Left lung (tissue), 10 donors: ENCODE measurements around the gene DIPK1A. TPM values are rescaled to one million over a fixed set of nuclear protein-coding genes. Genes with fewer than 3 reads are reported as not detected.

Experiments
- ATAC-seq: fragments of 200-7000 bp; cut with Tn5 transposase; one replicate; pipeline ENCODE4 v1.9.1; 2020; ENCODE audit warnings: moderate library complexity
- DNase-seq, 4 donors: peaks; one replicate each; pipeline ENCODE4 v3.0.0-alpha.2; 2013 to 2020
- H3K27ac ChIP-seq, 2 donors: fragments of 200-600 bp; sonication (generic) in 1 of 2; one replicate each; pipeline versions ENCODE4 v1.5.0 to v1.8.0; 2020 to 2021
- H3K27me3 ChIP-seq, 2 donors: fragments of 200-600 bp; sonication (generic) in 1 of 2; one replicate each; pipeline versions ENCODE4 v1.5.0 to v1.8.0; 2020 to 2021
- H3K36me3 ChIP-seq, 2 donors: fragments of 200-600 bp; sonication (generic) in 1 of 2; one replicate each; pipeline versions ENCODE4 v1.5.0 to v1.8.0; 2020 to 2021
- H3K4me1 ChIP-seq, 2 donors: fragments of 200-600 bp; one replicate each; pipeline ENCODE4 v1.8.0; 2021
- H3K4me3 ChIP-seq, 2 donors: fragments of 200-600 bp; sonication (generic) in 1 of 2; one replicate each; pipeline versions ENCODE4 v1.5.0 to v1.8.0; 2020 to 2021; ENCODE audit warnings: mild to moderate bottlenecking in 1 of 2
- H3K9me3 ChIP-seq, 2 donors: fragments of 200-600 bp; sonication (generic) in 1 of 2; one replicate each; pipeline versions ENCODE4 v1.5.0 to v1.8.0; 2020 to 2021
- CTCF ChIP-seq, 2 donors: fragments of 200-600 bp; sonication (generic) in 1 of 2; IDR thresholded peaks; one replicate each; pipeline versions ENCODE4 v1.5.0 to v1.8.0; 2021; ENCODE audit warnings: antibody characterized with exemption in 2 of 2
- intact Hi-C, 2 donors: fragments of 100-400 bp; cut with DNase I; formaldehyde crosslinking; loops; one replicate each; pipeline versions ENCODE4 v1.11.2 to v1.14.2; 2022
- polyA plus RNA-seq, 6 donors: library from polyadenylated mRNA; unstranded; fragments of 120-200 nt; gene quantifications; one replicate each; pipeline ENCODE4 v1.2.1, GENCODE V29; 2013; ENCODE audit not compliant: insufficient read length in 6 of 6
- total RNA-seq, 2 donors: library from RNA; stranded (reverse); fragmentation: NEBNext Ultra II Directional; extraction: Animal tissue kit (Norgen Biotek cat#: 25700); gene quantifications; one replicate each; pipeline ENCODE4 v1.2.1, GENCODE V29; 2021
- donor health status: DM: no; HTN: yes; CAD: no.
- donor health status: DM: no; HTN: no; CAD: no.

DIPK1A gene
- total and polyA plus RNA-seq, 8 donors: 6.8 to 14.8 (median 10.2) TPM

GRCh38 chr1:92960395-92961130 lies 699 bp downstream of the DIPK1A start:
- intact Hi-C loops: no loop called here

GRCh38 chr1:92958203-92958970 lies 2.9 kb downstream of the DIPK1A start:
- intact Hi-C loops: no loop called here
- ATAC-seq (no peak), DNase-seq (no peak)
- peaks cover 0 to 23% of the 10 kb centered on the region in 2 donors for H3K27me3 ChIP-seq
- H3K36me3 ChIP-seq: no peaks in the 10 kb centered on the region
- H3K27ac ChIP-seq: no peak overlapping the region
- H3K4me1 ChIP-seq: peaks cover 0 to 24% of the 10 kb centered on the region in 2 donors
- H3K4me3 ChIP-seq: no peak overlapping the region
- TF ChIP-seq CTCF (IDR thresholded peaks at IDR 0.05): no peak
- H3K9me3 ChIP-seq: no peaks in the 10 kb centered on the region

More at GRCh38 chr1:92960395-92961130, 699 bp downstream of the DIPK1A start:
- ATAC-seq (peak; percentile 81), DNase-seq (peak in 3 of 4 donors; percentile 60 to 82 (median 69))
- peak overlapping the region; percentile 91 to 94 for H3K27ac ChIP-seq
- no peaks in the 10 kb centered on the region for H3K36me3 ChIP-seq
- H3K9me3 ChIP-seq: no peaks in the 10 kb centered on the region
- H3K4me1 ChIP-seq: peaks cover 0 to 24% of the 10 kb centered on the region in 2 donors
- peak overlapping the region; percentile 58 to 74 for H3K4me3 ChIP-seq
- peaks cover 0 to 23% of the 10 kb centered on the region in 2 donors for H3K27me3 ChIP-seq
- TF ChIP-seq CTCF (IDR thresholded peaks at IDR 0.05): peak; percentile 38 to 40

GRCh38 chr1:92957030-92957734 lies 4.1 kb downstream of the DIPK1A start:
- intact Hi-C loops: no loop called here
- no peak for ATAC-seq
- H3K9me3 ChIP-seq: no peaks in the 10 kb centered on the region

GRCh38 chr1:92956254-92957029 lies 4.8 kb downstream of the DIPK1A start:
- Histone ChIP-seq H3K27ac (no peak overlapping the region), H3K36me3 (no peaks in the 10 kb centered on the region), H3K4me1 (peaks cover 0 to 16% of the 10 kb centered on the region in 2 donors), H3K4me3 (no peak overlapping the region), H3K27me3 (peaks cover 0 to 10% of the 10 kb centered on the region in 2 donors), H3K9me3 (no peaks in the 10 kb centered on the region)
- intact Hi-C loops: no loop called here
- DNase-seq (no peak), ATAC-seq (no peak)
- no peak for TF ChIP-seq CTCF (IDR thresholded peaks at IDR 0.05)

More at GRCh38 chr1:92957030-92957734, 4.1 kb downstream of the DIPK1A start:
- no peaks in the 10 kb centered on the region for H3K36me3 ChIP-seq
- peaks cover 0 to 18% of the 10 kb centered on the region in 2 donors for H3K4me1 ChIP-seq
- H3K27ac ChIP-seq: no peak overlapping the region
- TF ChIP-seq CTCF (IDR thresholded peaks at IDR 0.05): no peak
- no peak for DNase-seq
- peaks cover 0 to 18% of the 10 kb centered on the region in 2 donors for H3K27me3 ChIP-seq
- H3K4me3 ChIP-seq: no peak overlapping the region
